ENCODE measurements around the gene SLC22A3.

DNA sequence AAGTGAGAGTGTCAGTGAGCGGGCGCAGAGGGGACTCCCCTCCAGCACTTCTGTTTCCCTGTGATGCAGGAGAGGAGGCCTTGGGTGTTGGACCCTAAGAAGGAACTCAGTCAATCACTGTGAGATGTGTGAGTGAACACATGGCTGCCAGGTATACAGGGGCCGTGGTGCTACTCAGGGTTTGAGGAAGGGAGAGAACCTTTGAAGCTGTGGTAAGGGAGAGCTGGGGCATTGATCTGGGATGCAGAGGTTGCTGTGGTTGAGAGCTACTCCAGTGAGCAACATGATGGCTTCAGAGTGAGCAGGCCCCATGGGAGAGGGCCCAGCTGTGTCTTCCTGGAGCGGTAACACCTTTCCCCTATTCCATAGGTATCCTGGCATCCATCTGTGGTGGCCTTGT, 99.2 kb downstream of the SLC22A3 start:
- TF ChIP-seq, protein P1, sequence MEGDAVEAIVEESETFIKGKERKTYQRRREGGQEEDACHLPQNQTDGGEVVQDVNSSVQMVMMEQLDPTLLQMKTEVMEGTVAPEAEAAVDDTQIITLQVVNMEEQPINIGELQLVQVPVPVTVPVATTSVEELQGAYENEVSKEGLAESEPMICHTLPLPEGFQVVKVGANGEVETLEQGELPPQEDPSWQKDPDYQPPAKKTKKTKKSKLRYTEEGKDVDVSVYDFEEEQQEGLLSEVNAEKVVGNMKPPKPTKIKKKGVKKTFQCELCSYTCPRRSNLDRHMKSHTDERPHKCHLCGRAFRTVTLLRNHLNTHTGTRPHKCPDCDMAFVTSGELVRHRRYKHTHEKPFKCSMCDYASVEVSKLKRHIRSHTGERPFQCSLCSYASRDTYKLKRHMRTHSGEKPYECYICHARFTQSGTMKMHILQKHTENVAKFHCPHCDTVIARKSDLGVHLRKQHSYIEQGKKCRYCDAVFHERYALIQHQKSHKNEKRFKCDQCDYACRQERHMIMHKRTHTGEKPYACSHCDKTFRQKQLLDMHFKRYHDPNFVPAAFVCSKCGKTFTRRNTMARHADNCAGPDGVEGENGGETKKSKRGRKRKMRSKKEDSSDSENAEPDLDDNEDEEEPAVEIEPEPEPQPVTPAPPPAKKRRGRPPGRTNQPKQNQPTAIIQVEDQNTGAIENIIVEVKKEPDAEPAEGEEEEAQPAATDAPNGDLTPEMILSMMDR (IDR thresholded peaks at IDR 0.05): no peak
- no peak for TF ChIP-seq EP300 (IDR thresholded peaks at IDR 0.05)
- no peak for TF ChIP-seq NFE2L2 (conservative IDR thresholded peaks at IDR 0.05; ENCODE audit: low read length)
- TF ChIP-seq POLR2A (IDR thresholded peaks at IDR 0.05; ENCODE audit: low read length): no peak
- TF ChIP-seq ZFP36 (IDR thresholded peaks at IDR 0.05; ENCODE audit: borderline replicate concordance, partially characterized antibody): no peak
- TF ChIP-seq JUNB (IDR thresholded peaks at IDR 0.05): no peak
- no peak for TF ChIP-seq ZC3H11A (IDR thresholded peaks at IDR 0.05)
- no peak for TF ChIP-seq CEBPB (IDR thresholded peaks at IDR 0.05)
- no peak for TF ChIP-seq MAZ (IDR thresholded peaks at IDR 0.05; ENCODE audit: borderline replicate concordance, low read depth, low read length)
